Measurements from ENCODE around the gene MBNL1.

The MBNL1 gene

DNA sequence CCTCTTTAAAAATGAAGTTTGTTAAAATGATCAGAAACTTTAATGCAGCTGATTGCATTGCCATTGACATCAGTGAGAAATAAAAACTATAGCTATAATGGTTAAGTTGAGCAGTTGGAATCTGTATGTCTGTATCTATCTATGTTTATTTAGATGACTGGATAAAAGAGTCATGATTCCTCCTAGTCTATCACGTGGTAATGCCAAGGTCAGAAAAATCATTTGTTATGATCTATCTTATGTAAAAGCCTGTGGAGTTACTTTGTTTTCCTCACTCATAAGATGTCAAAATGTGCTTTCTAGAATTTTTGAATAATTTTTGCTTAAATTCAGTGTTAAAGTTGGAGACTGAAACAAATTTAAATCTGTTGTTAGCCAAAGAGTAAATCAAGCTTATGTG lies 63.3 kb downstream of the MBNL1 start:
- ATAC-seq = 0 out of 3 replicates have a peak, but pooled peaks have one; percentile 12

DNA sequence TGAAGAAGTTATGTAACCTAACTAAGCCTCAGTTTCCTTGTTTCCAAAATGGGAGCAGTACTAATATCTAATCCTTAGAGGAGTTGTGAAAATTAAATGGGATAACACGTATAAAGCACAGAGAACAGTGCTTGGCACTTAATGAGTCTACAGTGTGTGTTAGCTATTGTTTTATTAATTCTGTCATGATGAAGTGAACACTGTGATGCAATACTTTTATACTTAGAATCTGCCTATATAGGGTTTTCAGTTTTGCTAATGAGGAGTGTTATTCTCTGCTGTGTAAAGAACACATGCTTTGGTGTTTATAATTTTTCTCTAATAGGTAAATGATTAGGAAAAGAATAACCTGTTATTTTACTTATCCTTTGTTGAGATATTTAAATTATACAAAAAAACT lies 65.2 kb downstream of the MBNL1 start:
- TF ChIP-seq ZNF70 (CRISPR knock-in tag; IDR thresholded peaks at IDR 0.05) (no peak), ZC3H10 (CRISPR knock-in tag; IDR thresholded peaks at IDR 0.05) (no peak), ZNF565 (CRISPR knock-in tag; conservative IDR thresholded peaks at IDR 0.05; ENCODE audit: low read depth) (no peak), ZFP3 (CRISPR knock-in tag; IDR thresholded peaks at IDR 0.05) (no peak), SNAI2 (CRISPR knock-in tag; IDR thresholded peaks at IDR 0.05) (no peak), ISL1 (CRISPR knock-in tag; IDR thresholded peaks at IDR 0.05) (no peak), GLIS3 (CRISPR knock-in tag; IDR thresholded peaks at IDR 0.05) (no peak), BACH2 (CRISPR knock-in tag; IDR thresholded peaks at IDR 0.05; ENCODE audit: borderline replicate concordance) (no peak), ARNTL (CRISPR knock-in tag; IDR thresholded peaks at IDR 0.05; ENCODE audit: borderline replicate concordance, low read depth) (no peak), TOX (CRISPR knock-in tag; IDR thresholded peaks at IDR 0.05; ENCODE audit: borderline replicate concordance) (no peak), RARB (CRISPR knock-in tag; IDR thresholded peaks at IDR 0.05) (no peak)
- TF ChIP-seq, protein P1, sequence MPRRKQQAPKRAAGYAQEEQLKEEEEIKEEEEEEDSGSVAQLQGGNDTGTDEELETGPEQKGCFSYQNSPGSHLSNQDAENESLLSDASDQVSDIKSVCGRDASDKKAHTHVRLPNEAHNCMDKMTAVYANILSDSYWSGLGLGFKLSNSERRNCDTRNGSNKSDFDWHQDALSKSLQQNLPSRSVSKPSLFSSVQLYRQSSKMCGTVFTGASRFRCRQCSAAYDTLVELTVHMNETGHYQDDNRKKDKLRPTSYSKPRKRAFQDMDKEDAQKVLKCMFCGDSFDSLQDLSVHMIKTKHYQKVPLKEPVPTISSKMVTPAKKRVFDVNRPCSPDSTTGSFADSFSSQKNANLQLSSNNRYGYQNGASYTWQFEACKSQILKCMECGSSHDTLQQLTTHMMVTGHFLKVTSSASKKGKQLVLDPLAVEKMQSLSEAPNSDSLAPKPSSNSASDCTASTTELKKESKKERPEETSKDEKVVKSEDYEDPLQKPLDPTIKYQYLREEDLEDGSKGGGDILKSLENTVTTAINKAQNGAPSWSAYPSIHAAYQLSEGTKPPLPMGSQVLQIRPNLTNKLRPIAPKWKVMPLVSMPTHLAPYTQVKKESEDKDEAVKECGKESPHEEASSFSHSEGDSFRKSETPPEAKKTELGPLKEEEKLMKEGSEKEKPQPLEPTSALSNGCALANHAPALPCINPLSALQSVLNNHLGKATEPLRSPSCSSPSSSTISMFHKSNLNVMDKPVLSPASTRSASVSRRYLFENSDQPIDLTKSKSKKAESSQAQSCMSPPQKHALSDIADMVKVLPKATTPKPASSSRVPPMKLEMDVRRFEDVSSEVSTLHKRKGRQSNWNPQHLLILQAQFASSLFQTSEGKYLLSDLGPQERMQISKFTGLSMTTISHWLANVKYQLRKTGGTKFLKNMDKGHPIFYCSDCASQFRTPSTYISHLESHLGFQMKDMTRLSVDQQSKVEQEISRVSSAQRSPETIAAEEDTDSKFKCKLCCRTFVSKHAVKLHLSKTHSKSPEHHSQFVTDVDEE (CRISPR knock-in tag; IDR thresholded peaks at IDR 0.05) = no peak
- TF ChIP-seq, protein P2, sequence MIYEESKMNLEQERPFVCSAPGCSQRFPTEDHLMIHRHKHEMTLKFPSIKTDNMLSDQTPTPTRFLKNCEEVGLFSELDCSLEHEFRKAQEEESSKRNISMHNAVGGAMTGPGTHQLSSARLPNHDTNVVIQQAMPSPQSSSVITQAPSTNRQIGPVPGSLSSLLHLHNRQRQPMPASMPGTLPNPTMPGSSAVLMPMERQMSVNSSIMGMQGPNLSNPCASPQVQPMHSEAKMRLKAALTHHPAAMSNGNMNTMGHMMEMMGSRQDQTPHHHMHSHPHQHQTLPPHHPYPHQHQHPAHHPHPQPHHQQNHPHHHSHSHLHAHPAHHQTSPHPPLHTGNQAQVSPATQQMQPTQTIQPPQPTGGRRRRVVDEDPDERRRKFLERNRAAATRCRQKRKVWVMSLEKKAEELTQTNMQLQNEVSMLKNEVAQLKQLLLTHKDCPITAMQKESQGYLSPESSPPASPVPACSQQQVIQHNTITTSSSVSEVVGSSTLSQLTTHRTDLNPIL (CRISPR knock-in tag; IDR thresholded peaks at IDR 0.05; ENCODE audit: low read depth) = no peak
- TF ChIP-seq, protein P3, sequence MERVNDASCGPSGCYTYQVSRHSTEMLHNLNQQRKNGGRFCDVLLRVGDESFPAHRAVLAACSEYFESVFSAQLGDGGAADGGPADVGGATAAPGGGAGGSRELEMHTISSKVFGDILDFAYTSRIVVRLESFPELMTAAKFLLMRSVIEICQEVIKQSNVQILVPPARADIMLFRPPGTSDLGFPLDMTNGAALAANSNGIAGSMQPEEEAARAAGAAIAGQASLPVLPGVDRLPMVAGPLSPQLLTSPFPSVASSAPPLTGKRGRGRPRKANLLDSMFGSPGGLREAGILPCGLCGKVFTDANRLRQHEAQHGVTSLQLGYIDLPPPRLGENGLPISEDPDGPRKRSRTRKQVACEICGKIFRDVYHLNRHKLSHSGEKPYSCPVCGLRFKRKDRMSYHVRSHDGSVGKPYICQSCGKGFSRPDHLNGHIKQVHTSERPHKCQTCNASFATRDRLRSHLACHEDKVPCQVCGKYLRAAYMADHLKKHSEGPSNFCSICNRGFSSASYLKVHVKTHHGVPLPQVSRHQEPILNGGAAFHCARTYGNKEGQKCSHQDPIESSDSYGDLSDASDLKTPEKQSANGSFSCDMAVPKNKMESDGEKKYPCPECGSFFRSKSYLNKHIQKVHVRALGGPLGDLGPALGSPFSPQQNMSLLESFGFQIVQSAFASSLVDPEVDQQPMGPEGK (CRISPR knock-in tag; IDR thresholded peaks at IDR 0.05; ENCODE audit: borderline replicate concordance) = no peak

More for the DNA sequence above, 63.3 kb downstream of the MBNL1 start:
- TF ChIP-seq ZNF70 (CRISPR knock-in tag; IDR thresholded peaks at IDR 0.05) = no peak
- TF ChIP-seq PPARA (CRISPR knock-in tag; IDR thresholded peaks at IDR 0.05; ENCODE audit: borderline replicate concordance) = no peak

DNA sequence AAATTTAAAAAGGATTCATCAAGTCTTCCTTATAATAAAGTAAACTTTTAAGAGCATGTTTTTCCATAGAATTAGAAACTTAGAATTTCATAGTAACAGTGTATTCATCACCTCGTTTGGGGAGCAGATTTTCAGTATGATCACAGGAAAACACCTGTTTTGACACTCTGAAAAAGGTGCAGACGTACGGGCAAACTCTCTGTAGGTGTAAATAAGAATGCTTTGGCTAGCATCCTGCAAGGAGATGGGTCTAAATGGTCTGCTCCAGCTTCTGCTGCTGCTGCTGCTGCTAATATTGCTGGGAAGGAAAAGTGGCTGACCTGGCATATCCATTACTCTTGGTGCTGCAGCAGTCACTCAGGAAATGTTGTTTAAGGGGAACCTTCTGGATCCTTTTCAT lies 66.0 kb downstream of the MBNL1 start:
- ATAC-seq = no peak

More for the DNA sequence above, 65.2 kb downstream of the MBNL1 start:
- ATAC-seq = no peak

DNA sequence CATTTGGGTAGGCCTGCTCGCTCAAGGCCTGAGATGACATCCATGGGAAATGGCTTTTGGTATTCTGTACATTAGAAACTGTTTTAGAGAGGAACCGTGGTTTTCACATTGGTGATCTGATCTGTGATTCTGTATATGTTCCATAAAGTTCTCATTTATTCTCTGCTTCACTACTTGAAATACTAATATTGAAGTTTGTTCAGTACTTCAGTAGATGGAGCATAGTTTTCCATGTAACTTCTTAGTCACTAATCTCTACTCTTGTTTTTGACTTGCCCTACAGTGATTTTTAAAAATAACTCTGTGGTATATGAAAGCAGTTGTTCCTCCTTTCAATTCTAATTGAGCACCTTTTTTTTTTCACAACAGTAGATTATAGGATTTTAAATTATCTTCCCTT lies 66.5 kb downstream of the MBNL1 start:
- no peak for ATAC-seq
- no peak for TF ChIP-seq ZFP30 (CRISPR knock-in tag; IDR thresholded peaks at IDR 0.05)
- no peak for TF ChIP-seq ZNF8 (CRISPR knock-in tag; IDR thresholded peaks at IDR 0.05)
- TF ChIP-seq, protein P2 (CRISPR knock-in tag; IDR thresholded peaks at IDR 0.05; ENCODE audit: low read depth) = no peak
- TF ChIP-seq ZNF565 (CRISPR knock-in tag; conservative IDR thresholded peaks at IDR 0.05; ENCODE audit: low read depth) = no peak
- TF ChIP-seq, protein P4, sequence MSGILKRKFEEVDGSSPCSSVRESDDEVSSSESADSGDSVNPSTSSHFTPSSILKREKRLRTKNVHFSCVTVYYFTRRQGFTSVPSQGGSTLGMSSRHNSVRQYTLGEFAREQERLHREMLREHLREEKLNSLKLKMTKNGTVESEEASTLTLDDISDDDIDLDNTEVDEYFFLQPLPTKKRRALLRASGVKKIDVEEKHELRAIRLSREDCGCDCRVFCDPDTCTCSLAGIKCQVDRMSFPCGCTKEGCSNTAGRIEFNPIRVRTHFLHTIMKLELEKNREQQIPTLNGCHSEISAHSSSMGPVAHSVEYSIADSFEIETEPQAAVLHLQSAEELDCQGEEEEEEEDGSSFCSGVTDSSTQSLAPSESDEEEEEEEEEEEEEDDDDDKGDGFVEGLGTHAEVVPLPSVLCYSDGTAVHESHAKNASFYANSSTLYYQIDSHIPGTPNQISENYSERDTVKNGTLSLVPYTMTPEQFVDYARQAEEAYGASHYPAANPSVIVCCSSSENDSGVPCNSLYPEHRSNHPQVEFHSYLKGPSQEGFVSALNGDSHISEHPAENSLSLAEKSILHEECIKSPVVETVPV (CRISPR knock-in tag; IDR thresholded peaks at IDR 0.05) = no peak
- TF ChIP-seq ZNF70 (CRISPR knock-in tag; IDR thresholded peaks at IDR 0.05) = no peak
- no peak for TF ChIP-seq ZFP3 (CRISPR knock-in tag; IDR thresholded peaks at IDR 0.05)
- TF ChIP-seq, protein P5, sequence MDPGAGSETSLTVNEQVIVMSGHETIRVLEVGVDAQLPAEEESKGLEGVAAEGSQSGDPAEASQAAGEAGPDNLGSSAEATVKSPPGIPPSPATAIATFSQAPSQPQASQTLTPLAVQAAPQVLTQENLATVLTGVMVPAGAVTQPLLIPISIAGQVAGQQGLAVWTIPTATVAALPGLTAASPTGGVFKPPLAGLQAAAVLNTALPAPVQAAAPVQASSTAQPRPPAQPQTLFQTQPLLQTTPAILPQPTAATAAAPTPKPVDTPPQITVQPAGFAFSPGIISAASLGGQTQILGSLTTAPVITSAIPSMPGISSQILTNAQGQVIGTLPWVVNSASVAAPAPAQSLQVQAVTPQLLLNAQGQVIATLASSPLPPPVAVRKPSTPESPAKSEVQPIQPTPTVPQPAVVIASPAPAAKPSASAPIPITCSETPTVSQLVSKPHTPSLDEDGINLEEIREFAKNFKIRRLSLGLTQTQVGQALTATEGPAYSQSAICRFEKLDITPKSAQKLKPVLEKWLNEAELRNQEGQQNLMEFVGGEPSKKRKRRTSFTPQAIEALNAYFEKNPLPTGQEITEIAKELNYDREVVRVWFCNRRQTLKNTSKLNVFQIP (CRISPR knock-in tag; IDR thresholded peaks at IDR 0.05; ENCODE audit: borderline replicate concordance, low read depth) = no peak
- no peak for TF ChIP-seq SNAI2 (CRISPR knock-in tag; IDR thresholded peaks at IDR 0.05)
- TF ChIP-seq ESRRG (CRISPR knock-in tag; IDR thresholded peaks at IDR 0.05) = no peak
- TF ChIP-seq, protein P3 (CRISPR knock-in tag; IDR thresholded peaks at IDR 0.05; ENCODE audit: borderline replicate concordance) = no peak

More for the DNA sequence above, 66.0 kb downstream of the MBNL1 start:
- TF ChIP-seq ZNF8 (CRISPR knock-in tag; IDR thresholded peaks at IDR 0.05) (no peak), ZFP3 (CRISPR knock-in tag; IDR thresholded peaks at IDR 0.05) (no peak), ZNF70 (CRISPR knock-in tag; IDR thresholded peaks at IDR 0.05) (no peak), TCF4 (CRISPR knock-in tag; IDR thresholded peaks at IDR 0.05; ENCODE audit: borderline replicate concordance) (no peak), ZC3H10 (CRISPR knock-in tag; IDR thresholded peaks at IDR 0.05) (no peak)
- TF ChIP-seq, protein P4 (CRISPR knock-in tag; IDR thresholded peaks at IDR 0.05) = no peak
